Fibroblast of skin of right biceps (primary cell): ENCODE results near the gene RAB11FIP4.

Experiments
- DNase-seq: peaks from one replicate; pipeline ENCODE4 v3.0.0-alpha.2; 2013

The RAB11FIP4 gene

GRCh38 chr17:31412511-31412910 is 21.0 kb downstream of the RAB11FIP4 start:
- no peak for DNase-seq

DNA sequence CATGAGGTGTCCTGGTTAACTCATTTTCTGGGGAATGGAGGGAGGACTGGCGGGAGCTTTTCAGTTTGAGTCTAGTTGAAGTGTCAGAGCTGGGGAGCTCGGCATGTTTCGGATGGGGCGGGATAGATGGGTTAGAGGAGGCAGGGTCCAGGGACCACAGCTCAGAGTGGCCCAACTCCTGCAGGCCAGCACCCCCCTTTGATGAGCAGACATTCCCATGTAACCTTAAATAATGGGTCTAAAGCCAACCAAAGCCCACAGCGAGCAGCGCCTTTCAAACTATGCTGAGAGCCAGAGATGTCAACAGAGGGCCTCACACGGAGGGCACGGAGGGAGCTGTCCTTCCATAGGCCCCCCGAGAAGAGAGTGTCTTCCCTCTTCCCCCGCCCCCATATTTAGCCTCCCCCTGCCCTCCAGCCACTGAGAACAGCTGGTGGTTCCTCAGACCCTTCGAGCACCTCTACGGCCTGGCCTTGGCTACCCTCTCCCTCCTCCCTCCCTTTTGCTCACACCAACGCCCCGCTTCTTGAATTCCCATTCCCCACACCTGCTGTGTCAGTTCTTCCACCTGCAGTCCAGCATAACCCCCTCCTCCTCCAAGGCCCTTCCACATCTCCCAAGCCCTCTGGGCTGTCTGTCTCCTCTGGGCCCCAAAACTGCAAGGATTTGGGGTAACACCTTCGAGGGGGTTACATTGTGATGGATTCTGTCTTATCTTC is 21.8 kb downstream of the RAB11FIP4 start:
- DNase-seq = no peak

GRCh38 chr17:31413874-31414549 is 22.5 kb downstream of the RAB11FIP4 start:
- DNase-seq = peak; percentile 61

GRCh38 chr17:31414550-31414918 is 23.1 kb downstream of the RAB11FIP4 start:
- no peak for DNase-seq

- DNase-seq = no peak
Observed at GRCh38 chr17:31415004-31415454, 23.6 kb downstream of the RAB11FIP4 start.

DNA sequence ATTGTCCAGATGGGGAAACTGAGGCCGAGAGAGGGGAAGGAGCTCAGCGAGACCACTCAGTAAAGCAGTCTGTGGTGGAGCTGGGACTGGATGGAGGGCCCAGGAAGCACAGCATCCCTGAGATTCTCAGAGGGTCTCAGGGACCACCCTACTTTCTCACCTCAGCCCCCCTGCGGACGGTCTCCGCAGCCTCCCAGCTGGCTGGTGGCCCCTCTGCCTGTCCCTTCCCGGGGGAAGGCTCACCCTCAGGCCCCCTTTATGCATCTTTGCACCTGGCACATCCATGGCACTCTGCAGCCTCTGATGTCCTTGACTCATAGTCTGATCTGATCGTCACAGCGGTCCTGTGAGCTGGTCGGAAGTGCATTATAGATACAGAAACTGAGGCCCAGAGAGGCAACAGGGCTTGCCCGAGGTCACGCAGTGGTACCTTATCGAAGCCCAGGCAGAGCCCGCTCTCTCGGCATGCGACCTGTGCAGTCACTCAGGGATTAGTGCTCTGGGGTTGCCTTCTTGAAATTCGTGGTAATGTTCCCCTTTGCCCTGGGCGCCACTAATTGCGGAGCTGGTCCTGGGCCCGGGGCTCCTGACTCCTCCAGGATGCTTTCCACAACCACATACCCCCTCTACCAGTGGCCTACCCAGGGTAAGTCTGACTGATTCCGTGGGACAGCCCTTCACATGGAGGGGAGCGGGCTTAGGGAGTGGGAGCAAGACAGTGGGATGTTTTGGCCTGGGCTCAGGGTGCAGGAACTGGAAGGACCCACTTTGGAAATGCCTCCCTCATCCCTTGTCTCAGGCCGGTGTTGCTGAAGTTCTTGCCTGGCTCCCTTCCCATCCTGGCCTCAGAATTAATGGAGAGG is 24.4 kb downstream of the RAB11FIP4 start:
- no peak for DNase-seq

DNA sequence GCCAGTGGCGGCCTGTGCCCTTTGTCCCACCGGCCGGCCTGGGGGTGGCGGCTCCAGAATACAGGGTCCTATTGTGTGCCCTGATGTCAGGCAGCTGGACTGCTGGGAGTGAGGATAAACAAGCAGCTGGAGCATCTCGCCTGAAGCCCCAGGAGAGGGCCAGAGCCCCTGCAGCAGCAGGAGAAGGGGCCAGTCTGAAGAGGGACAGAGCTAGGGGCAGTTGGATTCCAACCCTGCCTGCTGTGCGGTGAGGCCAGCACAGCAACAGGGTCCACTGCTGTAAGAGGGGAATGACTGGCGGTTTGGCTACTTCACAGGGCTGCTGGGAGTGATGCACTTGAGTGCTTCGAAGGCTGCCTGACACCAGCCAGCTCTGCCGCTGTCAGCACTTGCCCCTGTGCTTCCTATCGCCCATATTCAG is 25.0 kb downstream of the RAB11FIP4 start:
- DNase-seq = no peak

GRCh38 chr17:31417051-31417792 is 25.7 kb downstream of the RAB11FIP4 start:
- DNase-seq = no peak

- DNase-seq = no peak
Observed at GRCh38 chr17:31418773-31419350, 27.4 kb downstream of the RAB11FIP4 start.

DNA sequence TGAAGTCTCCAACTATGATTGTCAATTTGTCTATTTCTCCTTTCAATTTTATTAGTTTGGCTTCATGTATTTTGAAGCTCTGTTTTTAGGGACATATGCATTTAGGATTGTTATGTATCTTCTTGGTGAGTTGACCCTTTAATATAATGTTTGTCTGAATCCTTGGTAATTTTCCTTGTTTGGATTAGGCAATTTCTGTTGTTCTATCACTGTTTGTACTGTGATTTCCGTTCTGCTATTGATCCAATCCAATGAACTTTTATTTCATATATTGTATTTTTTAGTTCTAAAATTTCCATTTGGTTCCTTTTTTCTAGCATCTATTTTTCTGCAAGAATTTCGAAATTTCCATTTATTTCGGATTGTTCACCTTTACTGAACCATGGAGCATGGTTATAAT is 31.0 kb downstream of the RAB11FIP4 start:
- no peak for DNase-seq

GRCh38 chr17:31424944-31425281 is 33.4 kb downstream of the RAB11FIP4 start:
- DNase-seq = no peak

DNA sequence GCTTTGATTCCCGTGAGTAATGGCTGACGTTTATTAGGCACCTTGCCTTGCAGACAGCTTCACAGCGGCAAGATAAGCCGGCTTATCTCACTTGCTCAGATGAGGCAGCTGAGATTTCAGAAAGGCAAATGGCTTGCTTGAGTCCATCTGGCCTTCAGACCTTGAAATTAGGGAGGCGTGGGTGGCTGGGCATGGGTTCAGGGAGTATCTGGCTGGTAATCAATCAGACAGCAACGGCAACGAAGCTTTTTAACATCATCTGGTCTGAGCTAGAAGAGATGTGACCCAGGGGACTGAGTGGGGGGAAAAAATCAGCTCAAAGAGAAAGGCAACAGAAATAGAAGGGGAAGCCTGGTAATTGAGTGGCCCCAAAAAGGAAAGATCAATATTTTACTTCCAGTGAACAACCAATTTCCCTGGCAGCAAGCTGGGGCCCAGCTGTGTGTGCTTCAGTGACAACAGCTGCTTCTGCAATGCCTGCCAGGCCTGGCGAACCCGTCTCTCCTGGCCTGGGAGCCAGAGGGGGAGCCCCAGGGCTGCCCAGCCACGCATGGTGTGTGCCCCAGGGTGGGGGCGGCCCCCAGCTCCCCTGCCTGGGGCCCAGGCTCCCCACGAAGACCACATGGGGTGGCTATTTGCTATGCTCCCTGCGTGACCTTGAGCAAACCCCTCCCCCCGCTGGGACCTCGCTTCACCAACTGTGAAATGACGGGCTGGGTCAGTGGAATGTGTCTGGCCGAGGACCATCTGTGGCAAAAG is 34.0 kb downstream of the RAB11FIP4 start:
- DNase-seq = no peak

- no peak for DNase-seq
Observed at GRCh38 chr17:31427684-31428083, 36.2 kb downstream of the RAB11FIP4 start.

- no peak for DNase-seq
Observed at GRCh38 chr17:31428111-31428510, 36.6 kb downstream of the RAB11FIP4 start.

- DNase-seq = no peak
Observed at GRCh38 chr17:31428512-31428911, 37.0 kb downstream of the RAB11FIP4 start.

DNA sequence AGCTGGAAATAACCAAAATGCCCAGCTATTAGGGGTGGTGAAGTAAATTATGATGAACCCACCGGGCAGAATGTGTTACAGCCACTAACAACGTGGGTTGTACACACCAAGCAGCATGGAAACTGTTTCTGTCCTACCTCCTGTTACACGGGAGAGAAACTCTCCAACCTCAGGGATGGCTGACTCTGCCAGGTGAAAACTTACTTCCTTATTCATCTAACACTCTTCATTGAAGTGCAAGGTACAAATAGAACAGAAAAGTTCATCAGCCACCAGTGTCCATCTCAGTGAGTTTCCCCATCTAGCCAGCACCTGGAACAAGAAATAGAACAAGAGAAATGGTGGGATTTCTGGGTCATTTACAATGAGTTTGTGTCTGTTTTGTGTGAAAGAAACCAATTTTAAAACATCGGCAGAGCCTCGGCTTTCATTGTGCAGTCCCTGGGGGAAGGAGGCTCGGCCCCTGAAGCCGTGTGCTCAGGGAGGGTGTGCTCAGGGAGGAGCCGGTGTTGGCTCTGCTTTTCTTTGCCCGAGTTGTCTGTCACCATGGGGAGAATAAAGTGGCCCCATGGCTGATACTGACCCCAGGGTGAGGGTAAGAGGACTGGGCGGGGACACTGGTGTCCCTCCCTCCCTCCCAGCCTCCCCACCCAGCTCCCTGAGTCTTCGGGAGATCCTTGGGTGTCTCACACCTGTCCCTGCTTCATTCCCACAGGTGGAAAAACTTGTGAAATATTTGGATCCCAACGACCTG is 39.8 kb downstream of the RAB11FIP4 start:
- no peak for DNase-seq

DNA sequence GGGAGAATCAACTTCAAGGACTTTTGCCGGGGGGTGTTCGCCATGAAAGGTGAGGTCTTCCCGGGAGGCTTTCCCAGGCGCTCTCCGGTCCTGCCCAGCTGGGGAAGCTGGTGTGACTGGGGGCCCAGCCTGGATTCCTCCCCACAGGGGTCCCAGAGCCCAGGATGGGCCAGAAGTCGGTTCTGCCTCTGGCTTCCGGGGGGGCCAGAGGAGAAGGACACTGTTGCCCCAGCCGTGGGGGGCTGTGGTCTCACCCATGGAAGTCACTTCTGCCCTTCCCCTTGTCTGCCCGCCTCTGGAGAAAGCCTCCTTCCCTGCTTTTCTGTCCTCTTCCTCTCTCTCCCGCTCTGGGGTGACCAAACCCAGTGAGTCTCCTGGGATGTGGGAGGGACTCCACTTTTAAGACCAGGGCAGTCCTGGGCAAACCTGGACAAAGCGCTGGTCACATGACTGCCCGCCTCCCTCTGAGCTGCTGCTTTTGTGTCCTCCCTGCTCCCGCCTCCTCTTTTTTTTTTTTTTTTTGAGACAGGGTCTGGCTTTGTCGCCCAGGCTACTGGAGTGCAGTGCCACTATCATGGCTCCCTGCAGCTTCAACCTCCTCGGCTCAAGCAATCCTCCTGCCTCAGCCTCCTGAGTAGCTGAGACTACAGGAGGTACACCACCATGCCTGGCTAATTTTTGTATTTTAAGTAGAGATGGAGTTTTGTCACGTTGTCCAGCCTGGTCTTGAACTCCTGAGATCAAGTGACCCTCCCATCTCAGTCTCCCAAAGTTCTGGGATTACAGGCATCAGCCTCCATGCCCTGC is 40.6 kb downstream of the RAB11FIP4 start:
- DNase-seq = no peak

- DNase-seq = no peak
Observed at GRCh38 chr17:31433091-31433790, 41.8 kb downstream of the RAB11FIP4 start.
